PC-3 (cell line): ENCODE measurements around the gene ITIH5.

Source experiments
- CTCF ChIP-seq: fragments of 300-600 bp; sonication (generic); conservative IDR thresholded peaks from 2 replicates; pipeline ENCODE4 v1.5.1; 2017; ENCODE audit warnings: antibody characterized with exemption, low read depth, mild to moderate bottlenecking, low read length
- EZH2 ChIP-seq: fragments of 300-600 bp; sonication (generic); IDR thresholded peaks from one replicate; pipeline ENCODE4 v1.6.1; 2017; ENCODE audit warnings: antibody characterized with exemption, mild to moderate bottlenecking, low read length; ENCODE audit not compliant: unreplicated experiment

- no peak for TF ChIP-seq CTCF
- TF ChIP-seq EZH2: no peak
Observed at GRCh38 chr10:7634142-7634894, 32.4 kb downstream of the ITIH5 start.
